Breast epithelium (tissue), 4 donors: ENCODE measurements around the gene BCL7C. TPM values are rescaled to one million over a fixed set of nuclear protein-coding genes. Genes with fewer than 3 reads are reported as not detected.

Source experiments
- DNase-seq, 2 donors: peaks; one replicate each; pipeline ENCODE4 v3.0.0-alpha.2; 2019; ENCODE audit warnings: low spot score in 2 of 2
- H3K27ac ChIP-seq, 2 donors: fragments of 200-600 bp; sonication (generic) in 1 of 2; one replicate each; pipeline ENCODE4 v1.5.1; 2016 to 2019; ENCODE audit warnings: mild to moderate bottlenecking in 1 of 2
- H3K27me3 ChIP-seq, 2 donors: fragments of 200-600 bp; sonication (generic) in 1 of 2; one replicate each; pipeline versions ENCODE4 v1.5.1 to v1.6.0; 2017 to 2019; ENCODE audit warnings: control low read depth in 1 of 2, mild to moderate bottlenecking in 1 of 2
- H3K36me3 ChIP-seq: fragments of 200-600 bp; one replicate; pipeline ENCODE4 v1.5.1; 2019
- H3K4me1 ChIP-seq, 2 donors: fragments of 200-600 bp; sonication (generic); one replicate each; pipeline ENCODE4 v1.5.1; 2016 to 2019; ENCODE audit warnings: control low read depth in 1 of 2
- H3K4me3 ChIP-seq, 3 donors: fragments of 200-600 bp; sonication (generic); 1 replicate in 2 of 3; 2 replicates in 1 of 3; pipeline ENCODE4 v1.5.1; 2016 to 2019; ENCODE audit warnings: mild to moderate bottlenecking in 3 of 3, moderate library complexity in 2 of 3
- H3K9me3 ChIP-seq, 2 donors: fragments of 200-600 bp; sonication (generic) in 1 of 2; one replicate each; pipeline ENCODE4 v1.5.1; 2016 to 2019; ENCODE audit warnings: control low read depth in 1 of 2
- CTCF ChIP-seq, 3 donors: fragments of 450-650 bp; IDR thresholded peaks; one replicate each; pipeline ENCODE4 v1.5.1; 2016 to 2017; ENCODE audit warnings: antibody characterized with exemption in 3 of 3, mild to moderate bottlenecking in 3 of 3, moderate library complexity in 3 of 3
- POLR2A ChIP-seq: fragments of 450-650 bp; IDR thresholded peaks from one replicate; pipeline ENCODE4 v1.6.1; 2016; ENCODE audit warnings: antibody characterized with exemption, mild to moderate bottlenecking, moderate library complexity
- POLR2AphosphoS5 ChIP-seq, 3 donors: sonication (generic); formaldehyde crosslinking; IDR thresholded peaks; one replicate each; pipeline ENCODE4 v1.6.1; 2017; ENCODE audit warnings: antibody characterized with exemption in 3 of 3
- intact Hi-C: fragments of 100-400 bp; cut with DNase I; formaldehyde crosslinking; loops from one replicate; pipeline ENCODE4 v1.15.1; 2023; ENCODE audit warnings: low total_unique reads
- total RNA-seq, 3 donors: library from RNA; depleted of rRNA; stranded (reverse); fragments of >200 nt; gene quantifications; one replicate each; pipeline ENCODE4 v1.1.0, GENCODE V29; 2016

The BCL7C gene
- total RNA-seq, 3 donors from 2014 or later = 29.4 to 47.2 (median 36.2) TPM

- TF ChIP-seq POLR2A (no peak), POLR2AphosphoS5 (IDR thresholded peaks at IDR 0.05) (no peak), CTCF (IDR thresholded peaks at IDR 0.05) (no peak)
- Histone ChIP-seq H3K27ac (no peak overlapping the region), H3K36me3 (no peaks in the 10 kb centered on the region)
Observed at GRCh38 chr16:30889721-30890120, 4.2 kb downstream of the BCL7C start.

GRCh38 chr16:30888856-30889499 lies 4.9 kb downstream of the BCL7C start:
- Histone ChIP-seq H3K36me3 (no peaks in the 10 kb centered on the region), H3K4me3 (no peak overlapping the region), H3K27me3 (no peaks in the 10 kb centered on the region), H3K27ac (no peak overlapping the region), H3K4me1 (no peaks in the 10 kb centered on the region), H3K9me3 (no peaks in the 10 kb centered on the region)
- intact Hi-C loops = no loop called here
- no peak for TF ChIP-seq CTCF (IDR thresholded peaks at IDR 0.05)
- no peak for DNase-seq

More at GRCh38 chr16:30889721-30890120, 4.2 kb downstream of the BCL7C start:
- Histone ChIP-seq H3K9me3 (no peaks in the 10 kb centered on the region), H3K27me3 (no peaks in the 10 kb centered on the region), H3K4me3 (no peak overlapping the region), H3K4me1 (no peaks in the 10 kb centered on the region)
- DNase-seq = no peak
- intact Hi-C loops = no loop called here

GRCh38 chr16:30887927-30888326 lies 6.0 kb downstream of the BCL7C start:
- intact Hi-C loops = no loop called here
- H3K36me3 ChIP-seq = no peaks in the 10 kb centered on the region
- H3K27ac ChIP-seq = no peak overlapping the region

GRCh38 chr16:30886145-30886544 lies 7.7 kb downstream of the BCL7C start:
- TF ChIP-seq POLR2AphosphoS5 (IDR thresholded peaks at IDR 0.05) = no peak
- TF ChIP-seq POLR2A = no peak
- no peaks in the 10 kb centered on the region for H3K4me1 ChIP-seq
- intact Hi-C loops = no loop called here
- H3K36me3 ChIP-seq = no peaks in the 10 kb centered on the region
- H3K27me3 ChIP-seq = no peaks in the 10 kb centered on the region
- no peak for DNase-seq
- H3K9me3 ChIP-seq = no peaks in the 10 kb centered on the region
- no peak overlapping the region for H3K27ac ChIP-seq
- H3K4me3 ChIP-seq = no peak overlapping the region

More at GRCh38 chr16:30887927-30888326, 6.0 kb downstream of the BCL7C start:
- Histone ChIP-seq H3K4me1 (no peaks in the 10 kb centered on the region), H3K4me3 (no peak overlapping the region), H3K27me3 (no peaks in the 10 kb centered on the region), H3K9me3 (no peaks in the 10 kb centered on the region)
- TF ChIP-seq POLR2A (no peak), POLR2AphosphoS5 (IDR thresholded peaks at IDR 0.05) (no peak), CTCF (IDR thresholded peaks at IDR 0.05) (no peak)
- DNase-seq = no peak

GRCh38 chr16:30885196-30885595 lies 8.7 kb downstream of the BCL7C start:
- Histone ChIP-seq H3K27ac (no peak overlapping the region), H3K27me3 (no peaks in the 10 kb centered on the region), H3K4me3 (no peak overlapping the region), H3K4me1 (no peaks in the 10 kb centered on the region), H3K36me3 (no peaks in the 10 kb centered on the region), H3K9me3 (no peaks in the 10 kb centered on the region)
- intact Hi-C loops = no loop called here
- no peak for DNase-seq
- TF ChIP-seq POLR2A = no peak
- TF ChIP-seq POLR2AphosphoS5 (IDR thresholded peaks at IDR 0.05) = no peak
- TF ChIP-seq CTCF (IDR thresholded peaks at IDR 0.05) = no peak

- intact Hi-C loops = no loop called here
- no peaks in the 10 kb centered on the region for H3K4me1 ChIP-seq
- H3K27me3 ChIP-seq = no peaks in the 10 kb centered on the region
- no peak for DNase-seq
- TF ChIP-seq CTCF (IDR thresholded peaks at IDR 0.05) (no peak), POLR2AphosphoS5 (IDR thresholded peaks at IDR 0.05) (no peak)
- H3K9me3 ChIP-seq = no peaks in the 10 kb centered on the region
- no peak overlapping the region for H3K4me3 ChIP-seq
- no peak overlapping the region for H3K27ac ChIP-seq
- no peaks in the 10 kb centered on the region for H3K36me3 ChIP-seq
Observed at GRCh38 chr16:30884760-30885159, 9.1 kb downstream of the BCL7C start.
